Neuronal stem cell (in vitro differentiated cells): Measurements from ENCODE around the gene SENP7. TPM values are rescaled to one million over a fixed set of nuclear protein-coding genes. Genes with fewer than 3 reads are reported as not detected.
A peak's percentile ranks its signal among the peaks of the same experiment; 100 is the strongest.

ENCODE experiments used
- DNase-seq: peaks from one replicate; pipeline ENCODE4 v3.0.0-alpha.2; 2013; ENCODE audit warnings: low spot score
- H2AFZ ChIP-seq: one replicate; pipeline ENCODE4 v1.6.1; 2013; ENCODE audit warnings: mild to moderate bottlenecking, low read length, inconsistent platforms
- H2AK5ac ChIP-seq: 2 replicates; pipeline ENCODE4 v1.6.1; 2013; ENCODE audit warnings: low read depth, mild to moderate bottlenecking, inconsistent platforms, low read length, moderate library complexity, mixed read lengths
- H2BK120ac ChIP-seq: 2 replicates; pipeline ENCODE4 v1.6.1; 2013; ENCODE audit warnings: low read depth, mild to moderate bottlenecking, inconsistent platforms, low read length, moderate library complexity, mixed read lengths
- H2BK12ac ChIP-seq: one replicate; pipeline ENCODE4 v1.6.1; 2013; ENCODE audit warnings: low read length, inconsistent platforms
- H2BK15ac ChIP-seq: 2 replicates; pipeline ENCODE4 v1.6.1; 2013; ENCODE audit warnings: mild to moderate bottlenecking, low read length, inconsistent platforms, mixed read lengths
- H2BK5ac ChIP-seq: one replicate; pipeline ENCODE4 v1.6.1; 2013; ENCODE audit warnings: inconsistent platforms, mild to moderate bottlenecking, low read length, moderate library complexity
- H3K14ac ChIP-seq: one replicate; pipeline ENCODE4 v1.6.1; 2013; ENCODE audit warnings: low read length, inconsistent platforms
- H3K18ac ChIP-seq: 2 replicates; pipeline ENCODE4 v1.6.1; 2013; ENCODE audit warnings: low read length, inconsistent platforms
- H3K23ac ChIP-seq: 2 replicates; pipeline ENCODE4 v1.6.1; 2013; ENCODE audit warnings: low read depth, mild to moderate bottlenecking, mixed read lengths, low read length, inconsistent platforms; ENCODE audit not compliant: poor library complexity
- H3K27ac ChIP-seq: replicated peaks from 3 replicates; pipeline ENCODE4 v1.5.1; 2013; ENCODE audit warnings: low read length, inconsistent platforms
- H3K27me3 ChIP-seq, 3 experiments: 2 replicates each; pipeline ENCODE4 v1.6.1; 2013; ENCODE audit warnings: low read length in 3 of 3, mild to moderate bottlenecking in 2 of 3, inconsistent platforms in 1 of 3, low read depth in 1 of 3, mixed read lengths in 1 of 3, moderate library complexity in 1 of 3; ENCODE audit not compliant: control insufficient read depth in 3 of 3, insufficient read depth in 3 of 3
- H3K36me3 ChIP-seq, 2 donors: replicated peaks in 1 of 2; 2 replicates each; pipeline ENCODE4 v1.6.1; 2013; ENCODE audit warnings: low read length in 2 of 2; ENCODE audit not compliant: control insufficient read depth in 2 of 2, insufficient read depth in 2 of 2
- H3K4ac ChIP-seq: 2 replicates; pipeline ENCODE4 v1.6.1; 2013; ENCODE audit warnings: inconsistent platforms, mild to moderate bottlenecking, low read length, moderate library complexity
- H3K4me1 ChIP-seq, 2 donors: 1 replicate in 1 of 2; 2 replicates in 1 of 2; pipeline ENCODE4 v1.6.1; 2013; ENCODE audit warnings: low read length in 2 of 2, low read depth in 1 of 2; ENCODE audit not compliant: control insufficient read depth in 2 of 2, insufficient read depth in 1 of 2
- H3K4me2 ChIP-seq: one replicate; pipeline ENCODE4 v1.6.1; 2013; ENCODE audit warnings: mild to moderate bottlenecking, low read length, inconsistent platforms; ENCODE audit not compliant: insufficient read depth, poor library complexity, severe bottlenecking
- H3K4me3 ChIP-seq, 2 donors: 2 replicates each; pipeline ENCODE4 v1.5.1; 2013; ENCODE audit warnings: low read length in 2 of 2, mild to moderate bottlenecking in 2 of 2, inconsistent platforms in 1 of 2, moderate library complexity in 1 of 2
- H3K79me1 ChIP-seq: one replicate; pipeline ENCODE4 v1.6.1; 2013; ENCODE audit warnings: low read depth, mild to moderate bottlenecking, inconsistent platforms, low read length, moderate library complexity
- H3K9ac ChIP-seq: one replicate; pipeline ENCODE4 v1.6.1; 2013; ENCODE audit warnings: mild to moderate bottlenecking, low read depth, low read length, inconsistent platforms; ENCODE audit not compliant: poor library complexity
- H3K9me3 ChIP-seq, 2 donors: replicated peaks in 1 of 2; 2 replicates each; pipeline versions ENCODE3 to v1.6.1; 2013; ENCODE audit warnings: low read length in 2 of 2, mild to moderate bottlenecking in 2 of 2, inconsistent platforms in 1 of 2, low read depth in 1 of 2, mixed read lengths in 1 of 2, moderate library complexity in 1 of 2; ENCODE audit not compliant: control insufficient read depth in 2 of 2, insufficient read depth in 1 of 2
- H4K8ac ChIP-seq: one replicate; pipeline ENCODE4 v1.6.1; 2013; ENCODE audit warnings: low read depth, mild to moderate bottlenecking, inconsistent platforms, low read length, moderate library complexity
- H4K91ac ChIP-seq: one replicate; pipeline ENCODE4 v1.6.1; 2013; ENCODE audit warnings: low read length, low read depth, mild to moderate bottlenecking, inconsistent platforms; ENCODE audit not compliant: poor library complexity
- WGBS, 2 donors: extraction: QIAGEN DNeasy Blood & Tissue Kit; methylation state at CpG; one replicate each; pipeline ENCODE4 v1.1.7; 2013; ENCODE audit warnings: missing lambda C conversion rate in 2 of 2, mixed read lengths in 1 of 2; ENCODE audit not compliant: insufficient read length in 2 of 2, insufficient replicate concordance in 1 of 2; ENCODE audit errors: extremely low coverage in 2 of 2; 5-methylcytosine and 5-hydroxymethylcytosine counted together
- polyA plus RNA-seq, 2 experiments: library from polyadenylated mRNA; stranded (reverse); fragments of 200-250 nt; gene quantifications; one replicate each; pipeline ENCODE4 v1.2.3, GENCODE V29; 2013

Gene SENP7, protein sequence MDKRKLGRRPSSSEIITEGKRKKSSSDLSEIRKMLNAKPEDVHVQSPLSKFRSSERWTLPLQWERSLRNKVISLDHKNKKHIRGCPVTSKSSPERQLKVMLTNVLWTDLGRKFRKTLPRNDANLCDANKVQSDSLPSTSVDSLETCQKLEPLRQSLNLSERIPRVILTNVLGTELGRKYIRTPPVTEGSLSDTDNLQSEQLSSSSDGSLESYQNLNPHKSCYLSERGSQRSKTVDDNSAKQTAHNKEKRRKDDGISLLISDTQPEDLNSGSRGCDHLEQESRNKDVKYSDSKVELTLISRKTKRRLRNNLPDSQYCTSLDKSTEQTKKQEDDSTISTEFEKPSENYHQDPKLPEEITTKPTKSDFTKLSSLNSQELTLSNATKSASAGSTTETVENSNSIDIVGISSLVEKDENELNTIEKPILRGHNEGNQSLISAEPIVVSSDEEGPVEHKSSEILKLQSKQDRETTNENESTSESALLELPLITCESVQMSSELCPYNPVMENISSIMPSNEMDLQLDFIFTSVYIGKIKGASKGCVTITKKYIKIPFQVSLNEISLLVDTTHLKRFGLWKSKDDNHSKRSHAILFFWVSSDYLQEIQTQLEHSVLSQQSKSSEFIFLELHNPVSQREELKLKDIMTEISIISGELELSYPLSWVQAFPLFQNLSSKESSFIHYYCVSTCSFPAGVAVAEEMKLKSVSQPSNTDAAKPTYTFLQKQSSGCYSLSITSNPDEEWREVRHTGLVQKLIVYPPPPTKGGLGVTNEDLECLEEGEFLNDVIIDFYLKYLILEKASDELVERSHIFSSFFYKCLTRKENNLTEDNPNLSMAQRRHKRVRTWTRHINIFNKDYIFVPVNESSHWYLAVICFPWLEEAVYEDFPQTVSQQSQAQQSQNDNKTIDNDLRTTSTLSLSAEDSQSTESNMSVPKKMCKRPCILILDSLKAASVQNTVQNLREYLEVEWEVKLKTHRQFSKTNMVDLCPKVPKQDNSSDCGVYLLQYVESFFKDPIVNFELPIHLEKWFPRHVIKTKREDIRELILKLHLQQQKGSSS
- 15.9 TPM for polyA plus RNA-seq (2013, experiment 1 of 2)
- 16.2 TPM for polyA plus RNA-seq (2013, experiment 2 of 2)

GRCh38 chr3:101512646-101513418 is at the start of gene SENP7:
SENP7 (minus strand) TSS chr3:101513212; CDS start chr3:101513130, 82 bp downstream.
- no CpG with 5 or more reads among the region's 54 CpGs for WGBS, 2 donors
- peak within 1 kb of the TSS; percentile 38 for H3K14ac ChIP-seq
- H3K27ac ChIP-seq: peak within 1 kb of the TSS; percentile 96
- no peak within 1 kb of the TSS for H2BK12ac ChIP-seq
- peak within 1 kb of the TSS; percentile 62 for H3K4me2 ChIP-seq
- no peaks in the 10 kb centered on the region for H3K27me3 ChIP-seq
- H3K4me3 ChIP-seq: peak within 1 kb of the TSS; percentile 76 to 80
- peak within 1 kb of the TSS; percentile 88 for H2AFZ ChIP-seq
- peaks cover 0 to 1% of the 10 kb centered on the region in 2 donors for H3K4me1 ChIP-seq
- no peaks in the 10 kb centered on the region for H3K36me3 ChIP-seq
- no peak within 1 kb of the TSS for H2AK5ac ChIP-seq
- peak within 1 kb of the TSS; percentile 89 for H3K9ac ChIP-seq
- peak within 1 kb of the TSS; percentile 52 for H4K8ac ChIP-seq
- DNase-seq: peak; percentile 75
- H4K91ac ChIP-seq: no peak within 1 kb of the TSS
- H3K18ac ChIP-seq: peak within 1 kb of the TSS; percentile 94
- no peaks in the 10 kb centered on the region for H3K9me3 ChIP-seq
- H3K79me1 ChIP-seq: no peaks in the 10 kb centered on the region
- peak within 1 kb of the TSS; percentile 82 for H2BK5ac ChIP-seq
- peak within 1 kb of the TSS; percentile 65 for H3K23ac ChIP-seq
- no peak within 1 kb of the TSS for H3K4ac ChIP-seq
- H2BK120ac ChIP-seq: no peak within 1 kb of the TSS
- no peak within 1 kb of the TSS for H2BK15ac ChIP-seq

GRCh38 chr3:101561630-101562328 is 48.8 kb upstream of the SENP7 start, which contains the start of gene TRMT10C:
TRMT10C (plus strand) TSS chr3:101561868; CDS start chr3:101564782, 2,914 bp downstream.
- DNase-seq: peak; percentile 91
- H3K4ac ChIP-seq: no peak within 1 kb of the TSS

DNA sequence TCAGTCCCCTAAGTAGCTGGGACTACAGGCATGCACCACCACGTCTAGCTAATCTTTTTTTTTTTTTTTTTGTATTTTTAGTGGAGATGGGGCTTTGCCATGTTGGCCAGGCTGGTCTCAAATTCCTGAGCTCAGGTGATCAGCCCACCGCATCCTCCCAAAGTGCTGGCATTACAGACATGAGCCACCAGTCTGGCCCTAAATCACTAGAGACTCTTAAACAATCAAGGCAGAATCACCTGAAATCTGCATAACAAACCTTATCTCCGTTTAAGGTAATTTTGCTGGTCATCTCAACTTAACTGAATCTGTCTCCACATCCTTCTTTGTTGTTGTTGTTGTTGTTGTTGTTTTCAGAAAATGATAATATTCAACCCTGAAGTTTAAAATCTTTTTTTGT is 43.1 kb upstream of the SENP7 start:
- Histone ChIP-seq H4K91ac (no peak overlapping the region), H3K27ac (no peak overlapping the region), H3K4ac (no peak overlapping the region), H2AK5ac (no peak overlapping the region), H4K8ac (no peak overlapping the region), H2BK5ac (no peak overlapping the region), H2BK120ac (no peak overlapping the region), H3K9ac (no peak overlapping the region), H3K36me3 (no peaks in the 10 kb centered on the region), H2BK15ac (no peak overlapping the region), H3K14ac (no peak overlapping the region), H2AFZ (no peak overlapping the region), H3K4me1 (no peaks in the 10 kb centered on the region), H3K4me3 (no peak overlapping the region), H3K9me3 (no peaks in the 10 kb centered on the region), H3K79me1 (no peaks in the 10 kb centered on the region), H3K23ac (no peak overlapping the region), H2BK12ac (no peak overlapping the region), H3K4me2 (no peak overlapping the region), H3K27me3 (peaks cover 0 to 14% (median 0%) of the 10 kb centered on the region in 3 experiments), H3K18ac (no peak overlapping the region)
- DNase-seq: no peak
- WGBS, 2 donors: no CpG with 5 or more reads among the region's 3 CpGs

More at GRCh38 chr3:101561630-101562328, 48.8 kb upstream of the SENP7 start, which contains the start of gene TRMT10C:
- Histone ChIP-seq H3K23ac (no peak within 1 kb of the TSS), H3K27me3 (peaks cover 0 to 11% (median 0%) of the 10 kb centered on the region in 3 experiments), H3K79me1 (no peaks in the 10 kb centered on the region), H2BK5ac (no peak within 1 kb of the TSS), H3K4me1 (peaks cover 4 to 5% of the 10 kb centered on the region in 2 donors), H4K91ac (no peak within 1 kb of the TSS), H3K4me3 (peak within 1 kb of the TSS; percentile 86 to 88), H4K8ac (no peak within 1 kb of the TSS), H2AK5ac (no peak within 1 kb of the TSS), H2AFZ (peak within 1 kb of the TSS; percentile 91), H3K27ac (peak within 1 kb of the TSS; percentile 63), H3K4me2 (peak within 1 kb of the TSS; percentile 47), H3K18ac (peak within 1 kb of the TSS; percentile 50), H3K14ac (no peak within 1 kb of the TSS), H3K9ac (peak within 1 kb of the TSS; percentile 74), H3K9me3 (peaks cover 0 to 2% of the 10 kb centered on the region in 2 donors), H2BK15ac (no peak within 1 kb of the TSS), H3K36me3 (peaks cover 3 to 40% of the 10 kb centered on the region in 2 donors), H2BK12ac (no peak within 1 kb of the TSS), H2BK120ac (no peak within 1 kb of the TSS)
- no CpG with 5 or more reads among the region's 35 CpGs for WGBS, 2 donors
